ENCODE data around the gene F2RL1.

GRCh38 chr5:76845890-76846289 lies 27.1 kb downstream of the F2RL1 start:
- no peak for TF ChIP-seq CTCF (IDR thresholded peaks at IDR 0.05; ENCODE audit: low read depth, low read length)
- TF ChIP-seq EZH2phosphoT487 (IDR thresholded peaks at IDR 0.05; ENCODE audit: low read depth), result no peak
